ENCODE results near the gene OGG1. TPM values are rescaled to one million over a fixed set of nuclear protein-coding genes. Genes with fewer than 3 reads are reported as not detected.

OGG1 gene
- total and polyA plus RNA-seq, 7 experiments from 2014 or later: 18.4 to 42.9 (median 26.8) TPM

DNA sequence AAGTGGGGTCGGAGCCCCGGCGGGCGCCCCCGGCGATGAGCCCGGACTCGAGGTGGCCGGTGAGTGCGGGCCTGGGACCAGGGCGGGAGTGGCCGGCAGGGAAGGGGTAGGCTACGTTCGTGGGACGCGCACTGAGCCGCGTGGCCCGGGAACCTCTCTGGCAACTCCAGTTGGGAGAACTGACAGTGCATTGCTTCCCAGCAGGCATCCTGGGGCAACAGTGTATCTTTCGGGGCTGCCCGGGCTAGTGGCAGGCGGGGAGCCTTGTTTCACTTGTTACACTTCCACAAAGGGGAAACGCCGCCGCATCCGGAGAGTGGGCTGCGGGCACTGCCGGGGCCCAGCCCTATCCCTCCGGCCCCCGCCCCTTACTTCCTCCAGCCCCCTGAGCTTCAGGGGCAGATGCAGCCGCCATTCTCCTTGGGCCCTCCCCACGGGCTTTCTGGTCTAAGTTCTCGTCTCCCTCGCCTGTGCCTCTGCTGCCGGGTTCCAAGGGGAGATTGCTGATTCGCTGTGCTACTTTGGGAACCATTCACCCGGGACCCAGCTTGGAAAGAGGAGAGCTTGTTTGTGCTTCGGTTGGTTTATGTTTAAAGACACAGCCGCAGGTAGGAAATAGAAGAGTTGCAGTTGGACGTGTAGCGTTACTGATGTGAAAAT lies 17.5 kb upstream of the OGG1 start:
- H3K36me3 Mint-ChIP-seq: peaks cover 4 to 17% (median 7%) of the 10 kb centered on the region in 5 donors
- H3K27ac Mint-ChIP-seq: peak overlapping the region; percentile 77 to 94 (median 90)
- Histone ChIP-seq H3K9me3 (ENCODE audit: control insufficient read depth in 2 of 3, low read length in 3 of 3) (no peaks in the 10 kb centered on the region), H3K4me1 (ENCODE audit: control insufficient read depth in 2 of 2, insufficient read depth in 2 of 2, low read length in 2 of 2) (peaks cover 16 to 25% of the 10 kb centered on the region in 2 donors), H3K27me3 (ENCODE audit: control insufficient read depth in 2 of 2, insufficient read depth in 2 of 2, low read length in 2 of 2) (no peaks in the 10 kb centered on the region), H3K36me3 (ENCODE audit: control insufficient read depth in 2 of 3, insufficient read depth in 3 of 3, low read length in 3 of 3) (peaks cover 0 to 41% (median 0%) of the 10 kb centered on the region in 3 experiments), H3K4me3 (ENCODE audit: low read length) (peak overlapping the region; percentile 85), H3K27ac (ENCODE audit: low read depth, low read length) (peak overlapping the region; percentile 88)
- H3K9me3 Mint-ChIP-seq: peaks cover 0 to 2% (median 0%) of the 10 kb centered on the region in 11 donors
- DNase-seq: peak in 5 of 9 donors; percentile 15 to 49 (median 19)
- CTCF ChIA-PET: interaction anchor here (0.8 to 1.3 kb wide), 3 partner anchors 11 to 50 kb away, joined by 3 to 5 read pairs (median 3); no protein-coding TSS in a partner anchor
- intact Hi-C loops (cut with micrococcal nuclease): loop anchor here (5.0 kb wide), 3 partner anchors 215 to 770 kb away; partner anchors contain the start of genes EMC3 (in 1 of the 2) and RAD18 (in 1 of the 2)
- POLR2A ChIA-PET: interaction anchor here (0.7 to 4.1 kb wide), 17 partner anchors 11 to 369 kb away, joined by 3 to 33 read pairs (median 5); partner anchors contain the start of genes ARPC4, CRELD1, MTMR14 and OGG1
- peak overlapping the region; percentile 84 to 98 (median 92) for H3K4me3 Mint-ChIP-seq
- ATAC-seq: no peak
- H3K27me3 Mint-ChIP-seq: no peaks in the 10 kb centered on the region
- H3K4me1 Mint-ChIP-seq: peaks cover 46 to 75% (median 72%) of the 10 kb centered on the region in 7 donors

- Mint-ChIP-seq H3K4me3 (peak overlapping the region; percentile 84 to 98 (median 92)), H3K4me1 (peaks cover 41 to 70% (median 67%) of the 10 kb centered on the region in 7 donors), H3K36me3 (peaks cover 4 to 17% (median 7%) of the 10 kb centered on the region in 5 donors), H3K27me3 (no peaks in the 10 kb centered on the region), H3K9me3 (peaks cover 0 to 2% (median 0%) of the 10 kb centered on the region in 11 donors), H3K27ac (peak overlapping the region; percentile 77 to 94 (median 90))
- Histone ChIP-seq H3K27ac (ENCODE audit: low read depth, low read length) (peak overlapping the region; percentile 88), H3K9me3 (ENCODE audit: control insufficient read depth in 2 of 3, low read length in 3 of 3) (no peaks in the 10 kb centered on the region), H3K4me1 (ENCODE audit: control insufficient read depth in 2 of 2, insufficient read depth in 2 of 2, low read length in 2 of 2) (peaks cover 13 to 20% of the 10 kb centered on the region in 2 donors), H3K27me3 (ENCODE audit: control insufficient read depth in 2 of 2, insufficient read depth in 2 of 2, low read length in 2 of 2) (no peaks in the 10 kb centered on the region), H3K36me3 (ENCODE audit: control insufficient read depth in 2 of 3, insufficient read depth in 3 of 3, low read length in 3 of 3) (peaks cover 0 to 46% (median 4%) of the 10 kb centered on the region in 3 experiments), H3K4me3 (ENCODE audit: low read length) (peak overlapping the region; percentile 85)
- ATAC-seq (no peak), DNase-seq (no peak)
- POLR2A ChIA-PET: interaction anchor here (0.7 to 4.1 kb wide), 15 partner anchors 10 to 370 kb away, joined by 3 to 33 read pairs (median 5); partner anchors contain the start of genes ARPC4, CRELD1, MTMR14 and OGG1
- intact Hi-C loops (cut with micrococcal nuclease): loop anchor here (5.0 kb wide), 3 partner anchors 215 to 770 kb away; partner anchors contain the start of genes EMC3 (in 1 of the 2) and RAD18 (in 1 of the 2)
- CTCF ChIA-PET: interaction anchor here (0.8 to 1.3 kb wide), 3 partner anchors 10 to 49 kb away, joined by 3 to 5 read pairs (median 3); no protein-coding TSS in a partner anchor
Observed at GRCh38 chr3:9732740-9733115, 17.0 kb upstream of the OGG1 start.

GRCh38 chr3:9736831-9737230 lies 12.9 kb upstream of the OGG1 start:
- intact Hi-C loops (cut with micrococcal nuclease): no loop called here
- Histone ChIP-seq H3K36me3 (ENCODE audit: control insufficient read depth in 2 of 3, insufficient read depth in 3 of 3, low read length in 3 of 3) (peaks cover 8 to 82% (median 41%) of the 10 kb centered on the region in 3 experiments), H3K9me3 (ENCODE audit: control insufficient read depth in 2 of 3, low read length in 3 of 3) (no peaks in the 10 kb centered on the region), H3K4me1 (ENCODE audit: control insufficient read depth in 2 of 2, insufficient read depth in 2 of 2, low read length in 2 of 2) (peaks cover 3 to 14% of the 10 kb centered on the region in 2 donors), H3K4me3 (ENCODE audit: low read length) (no peak overlapping the region), H3K27me3 (ENCODE audit: control insufficient read depth in 2 of 2, insufficient read depth in 2 of 2, low read length in 2 of 2) (no peaks in the 10 kb centered on the region), H3K27ac (ENCODE audit: low read depth, low read length) (no peak overlapping the region)
- H3K36me3 Mint-ChIP-seq: peaks cover 15 to 30% (median 28%) of the 10 kb centered on the region in 5 donors
- CTCF ChIA-PET: no interaction called here
- H3K4me3 Mint-ChIP-seq: no peak overlapping the region
- H3K9me3 Mint-ChIP-seq: no peaks in the 10 kb centered on the region
- peak overlapping the region in 7 of 9 donors; percentile 13 to 84 (median 57) for H3K27ac Mint-ChIP-seq
- peaks cover 31 to 67% (median 53%) of the 10 kb centered on the region in 7 donors for H3K4me1 Mint-ChIP-seq
- no peak for ATAC-seq
- DNase-seq: no peak
- POLR2A ChIA-PET: interaction anchor here (1.3 kb wide), 1 partner anchor 18 kb away, joined by 4 read pairs; no protein-coding TSS in a partner anchor
- no peaks in the 10 kb centered on the region for H3K27me3 Mint-ChIP-seq

- H3K4me3 Mint-ChIP-seq: no peak overlapping the region
- no peaks in the 10 kb centered on the region for H3K9me3 ChIP-seq (ENCODE audit: control insufficient read depth in 2 of 3, low read length in 3 of 3)
- peaks cover 15 to 42% (median 30%) of the 10 kb centered on the region in 5 donors for H3K36me3 Mint-ChIP-seq
- intact Hi-C loops (cut with micrococcal nuclease): no loop called here
- DNase-seq: no peak
- peaks cover 0 to 3% of the 10 kb centered on the region in 2 donors for H3K4me1 ChIP-seq (ENCODE audit: control insufficient read depth in 2 of 2, insufficient read depth in 2 of 2, low read length in 2 of 2)
- no peak overlapping the region for H3K4me3 ChIP-seq (ENCODE audit: low read length)
- H3K27ac ChIP-seq (ENCODE audit: low read depth, low read length): no peak overlapping the region
- ChIA-PET POLR2A (no interaction called here), CTCF (no interaction called here)
- no peaks in the 10 kb centered on the region for H3K27me3 ChIP-seq (ENCODE audit: control insufficient read depth in 2 of 2, insufficient read depth in 2 of 2, low read length in 2 of 2)
- H3K27me3 Mint-ChIP-seq: no peaks in the 10 kb centered on the region
- H3K9me3 Mint-ChIP-seq: no peaks in the 10 kb centered on the region
- no peak for ATAC-seq
- H3K27ac Mint-ChIP-seq: no peak overlapping the region
- H3K36me3 ChIP-seq (ENCODE audit: control insufficient read depth in 2 of 3, insufficient read depth in 3 of 3, low read length in 3 of 3): peaks cover 19 to 99% (median 50%) of the 10 kb centered on the region in 3 experiments
- H3K4me1 Mint-ChIP-seq: peaks cover 12 to 48% (median 33%) of the 10 kb centered on the region in 7 donors
Observed at GRCh38 chr3:9739181-9739580, 10.6 kb upstream of the OGG1 start.

DNA sequence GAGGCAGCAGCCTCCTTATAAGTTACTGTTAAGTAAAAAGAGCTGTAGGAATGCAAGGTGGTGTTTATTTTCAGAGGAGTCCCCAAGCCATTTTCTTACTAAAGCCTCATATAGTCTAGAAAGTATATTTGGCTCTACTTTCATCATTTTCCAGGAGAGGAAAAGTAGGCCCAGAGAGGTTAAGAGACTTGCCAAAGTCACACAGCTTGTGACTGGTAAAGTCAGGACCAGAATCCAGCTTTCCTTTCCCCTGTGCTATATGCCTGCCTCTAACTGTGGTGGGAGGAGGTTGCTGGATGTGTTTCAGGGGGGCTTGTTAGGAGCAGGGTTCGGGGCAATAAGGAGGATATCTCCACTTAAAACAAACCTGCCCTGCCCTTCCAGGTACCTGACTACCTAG lies 7.2 kb upstream of the OGG1 start:
- intact Hi-C loops (cut with micrococcal nuclease): no loop called here
- CTCF ChIA-PET: interaction anchor here (0.6 to 1.7 kb wide), 2 partner anchors 10 to 313 kb away, joined by 3 to 5 read pairs; no protein-coding TSS in a partner anchor
- no peak overlapping the region for H3K27ac ChIP-seq (ENCODE audit: low read depth, low read length)
- H3K27me3 Mint-ChIP-seq: no peaks in the 10 kb centered on the region
- no peak overlapping the region for H3K4me3 Mint-ChIP-seq
- H3K27ac Mint-ChIP-seq: peak overlapping the region in 1 of 9 donors; percentile 26
- H3K9me3 ChIP-seq (ENCODE audit: control insufficient read depth in 2 of 3, low read length in 3 of 3): no peaks in the 10 kb centered on the region
- H3K4me1 ChIP-seq (ENCODE audit: control insufficient read depth in 2 of 2, insufficient read depth in 2 of 2, low read length in 2 of 2): no peaks in the 10 kb centered on the region
- peaks cover 39 to 100% (median 68%) of the 10 kb centered on the region in 3 experiments for H3K36me3 ChIP-seq (ENCODE audit: control insufficient read depth in 2 of 3, insufficient read depth in 3 of 3, low read length in 3 of 3)
- ATAC-seq (no peak), DNase-seq (no peak)
- H3K9me3 Mint-ChIP-seq: no peaks in the 10 kb centered on the region
- peaks cover 11 to 54% (median 31%) of the 10 kb centered on the region in 5 donors for H3K36me3 Mint-ChIP-seq
- H3K27me3 ChIP-seq (ENCODE audit: control insufficient read depth in 2 of 2, insufficient read depth in 2 of 2, low read length in 2 of 2): no peaks in the 10 kb centered on the region
- no peak overlapping the region for H3K4me3 ChIP-seq (ENCODE audit: low read length)
- POLR2A ChIA-PET: interaction anchor here (1.0 to 3.6 kb wide), 3 partner anchors 10 to 15 kb away, joined by 3 to 19 read pairs (median 4); partner anchors contain the start of gene BRPF1
- peaks cover 3 to 18% (median 8%) of the 10 kb centered on the region in 7 donors for H3K4me1 Mint-ChIP-seq

DNA sequence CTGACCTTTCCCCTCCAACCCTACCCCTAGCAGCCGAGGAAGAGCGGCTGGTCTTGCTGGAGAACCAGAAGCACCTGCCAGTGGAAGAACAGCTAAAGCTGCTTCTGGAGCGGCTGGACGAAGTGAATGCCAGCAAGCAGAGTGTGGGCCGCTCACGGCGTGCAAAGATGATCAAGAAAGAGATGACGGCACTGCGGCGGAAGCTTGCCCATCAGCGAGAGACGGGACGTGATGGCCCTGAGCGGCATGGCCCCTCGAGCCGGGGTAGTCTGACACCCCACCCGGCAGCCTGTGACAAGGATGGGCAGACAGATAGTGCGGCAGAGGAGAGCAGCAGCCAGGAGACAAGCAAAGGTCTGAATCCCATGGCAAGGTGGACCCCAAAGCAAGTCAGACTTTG lies 6.2 kb upstream of the OGG1 start:
- H3K9me3 Mint-ChIP-seq: no peaks in the 10 kb centered on the region
- H3K36me3 Mint-ChIP-seq: peaks cover 11 to 53% (median 27%) of the 10 kb centered on the region in 5 donors
- no peaks in the 10 kb centered on the region for H3K27me3 Mint-ChIP-seq
- Histone ChIP-seq H3K4me3 (ENCODE audit: low read length) (no peak overlapping the region), H3K27me3 (ENCODE audit: control insufficient read depth in 2 of 2, insufficient read depth in 2 of 2, low read length in 2 of 2) (no peaks in the 10 kb centered on the region), H3K4me1 (ENCODE audit: control insufficient read depth in 2 of 2, insufficient read depth in 2 of 2, low read length in 2 of 2) (no peaks in the 10 kb centered on the region), H3K27ac (ENCODE audit: low read depth, low read length) (no peak overlapping the region), H3K36me3 (ENCODE audit: control insufficient read depth in 2 of 3, insufficient read depth in 3 of 3, low read length in 3 of 3) (peaks cover 39 to 91% (median 59%) of the 10 kb centered on the region in 3 experiments), H3K9me3 (ENCODE audit: control insufficient read depth in 2 of 3, low read length in 3 of 3) (no peaks in the 10 kb centered on the region)
- ATAC-seq: no peak
- ChIA-PET CTCF (interaction anchor here (1.7 kb wide), 1 partner anchor 11 kb away, joined by 5 read pairs; no protein-coding TSS in a partner anchor), POLR2A (interaction anchor here (0.8 to 3.6 kb wide), 2 partner anchors 11 to 49 kb away, joined by 3 to 19 read pairs; partner anchors contain the start of genes BRPF1 and TADA3)
- H3K4me1 Mint-ChIP-seq: peaks cover 4 to 12% (median 8%) of the 10 kb centered on the region in 7 donors
- no peak for DNase-seq
- H3K4me3 Mint-ChIP-seq: no peak overlapping the region
- no peak overlapping the region for H3K27ac Mint-ChIP-seq
- intact Hi-C loops (cut with micrococcal nuclease): no loop called here

All from naive thymus-derived CD4-positive, alpha-beta T cell (primary cell).